GM23248 (cell line): ENCODE results near the gene CABP1.

Experiments used
- EZH2 ChIP-seq: fragments of 200-600 bp; sonication (generic); IDR thresholded peaks from 2 replicates; pipeline ENCODE4 v1.6.1; 2018; ENCODE audit warnings: antibody characterized with exemption, mild to moderate bottlenecking; ENCODE audit not compliant: insufficient read depth, poor library complexity, severe bottlenecking
- EZH2phosphoT487 ChIP-seq: fragments of 200-600 bp; sonication (generic); IDR thresholded peaks from 2 replicates; pipeline ENCODE4 v1.6.1; 2018; ENCODE audit warnings: antibody characterized with exemption, moderate library complexity, mild to moderate bottlenecking, low read depth; ENCODE audit not compliant: insufficient read depth

DNA sequence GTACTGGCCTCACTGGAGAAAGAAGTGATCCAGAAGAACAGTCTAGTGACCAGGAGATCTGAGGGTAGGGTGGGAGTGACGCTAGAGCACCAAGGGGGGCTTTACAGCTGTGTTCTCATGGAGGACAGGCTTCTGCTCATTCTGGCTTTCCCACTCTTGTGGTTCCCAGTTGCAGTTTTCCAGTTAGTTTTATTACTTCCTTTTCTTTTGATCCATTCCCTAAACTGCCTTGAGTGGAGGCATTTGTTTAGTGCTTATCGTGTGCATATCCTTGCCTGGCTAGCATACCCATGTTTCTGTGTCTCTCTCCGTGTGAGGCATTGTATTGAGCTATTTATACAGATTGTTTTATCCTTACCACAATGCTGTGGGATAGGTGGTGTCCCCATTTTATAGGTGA lies 50.6 kb downstream of the CABP1 start:
- TF ChIP-seq EZH2 (no peak), EZH2phosphoT487 (no peak)
